Measurements from ENCODE around the gene PDILT.
"Not testable (repeated sequence)": the region's sequence is repeated elsewhere in the genome, so short reads cannot be mapped to it uniquely, and the experiment has no call there.

The PDILT gene

DNA sequence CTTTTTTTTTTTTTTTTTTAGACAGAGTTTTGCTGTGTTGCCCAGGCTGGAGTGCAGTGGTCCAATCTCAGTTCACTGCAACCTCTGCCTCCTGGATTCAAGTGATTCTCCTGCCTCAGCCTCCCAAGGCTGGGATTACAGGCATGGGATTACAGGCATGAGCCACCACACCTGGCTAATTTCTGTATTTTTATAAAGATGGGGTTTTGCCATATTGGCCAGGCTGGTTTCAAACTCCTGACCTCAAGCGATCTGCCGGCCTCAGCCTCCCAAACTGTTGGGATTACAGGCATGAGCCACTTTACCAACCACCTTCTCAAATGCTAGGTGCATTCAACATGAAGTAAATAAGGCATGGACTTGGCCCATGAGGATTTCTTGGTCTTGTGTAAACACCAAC is 83.5 kb downstream of the PDILT start:
- DNase-seq, result not testable (repeated sequence)

DNA sequence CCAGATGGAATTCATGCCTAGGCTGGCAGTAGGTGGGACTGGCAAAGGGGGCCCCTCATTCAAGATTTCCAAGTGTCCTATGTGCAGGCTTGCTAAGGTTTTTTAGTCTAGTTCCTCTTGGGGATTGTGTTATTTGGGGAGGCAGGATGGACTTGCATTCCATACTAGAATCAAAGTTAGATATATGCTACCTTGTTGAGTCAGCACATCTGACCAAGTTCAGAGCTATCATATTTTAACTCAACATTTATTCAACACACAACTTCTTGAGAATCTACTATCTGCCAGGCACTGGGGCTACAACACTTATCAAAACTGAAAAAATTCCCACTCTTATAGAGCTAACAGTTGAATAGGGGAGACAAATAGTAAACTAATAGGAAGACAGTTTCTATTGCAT is 83.9 kb downstream of the PDILT start:
- DNase-seq, result no peak

DNA sequence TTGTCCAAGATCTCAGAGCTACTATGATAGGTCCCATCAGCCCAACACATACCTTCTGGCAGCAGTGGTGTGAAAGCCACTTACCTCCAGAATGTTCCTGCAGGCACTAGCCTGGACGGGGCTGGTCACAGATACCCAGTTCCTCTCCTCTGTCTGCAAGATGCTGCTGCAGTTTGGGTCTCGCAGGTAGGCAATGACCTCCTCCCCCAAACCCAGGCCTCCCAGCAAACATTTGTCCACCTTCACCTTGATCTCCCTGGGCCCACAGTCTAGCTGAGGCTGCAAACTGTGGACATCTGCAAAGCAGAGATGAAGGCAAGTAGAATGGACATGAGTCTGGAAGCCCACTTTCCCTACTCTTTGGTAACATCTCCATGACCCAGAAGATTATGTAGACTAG is 84.4 kb downstream of the PDILT start:
- DNase-seq, result no peak

DNA sequence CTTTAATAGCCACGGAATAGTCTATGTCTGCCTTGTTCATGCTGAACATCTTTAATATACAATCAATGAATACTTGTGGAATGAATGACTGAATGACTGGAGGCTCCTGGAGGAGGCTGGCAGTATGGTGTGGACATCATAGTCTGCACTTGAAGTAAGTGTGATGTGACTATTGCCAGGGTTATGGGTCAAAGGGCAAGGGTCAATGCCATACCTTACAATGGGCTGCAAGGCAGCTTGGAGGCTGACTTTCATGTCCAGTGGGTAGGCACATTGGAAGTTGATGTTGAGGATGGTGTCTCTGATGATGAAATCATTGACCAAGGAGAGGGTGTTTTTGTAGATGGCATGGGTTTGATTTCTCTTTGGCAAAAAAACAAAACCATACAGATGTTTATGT is 85.1 kb downstream of the PDILT start:
- no peak for DNase-seq

DNA sequence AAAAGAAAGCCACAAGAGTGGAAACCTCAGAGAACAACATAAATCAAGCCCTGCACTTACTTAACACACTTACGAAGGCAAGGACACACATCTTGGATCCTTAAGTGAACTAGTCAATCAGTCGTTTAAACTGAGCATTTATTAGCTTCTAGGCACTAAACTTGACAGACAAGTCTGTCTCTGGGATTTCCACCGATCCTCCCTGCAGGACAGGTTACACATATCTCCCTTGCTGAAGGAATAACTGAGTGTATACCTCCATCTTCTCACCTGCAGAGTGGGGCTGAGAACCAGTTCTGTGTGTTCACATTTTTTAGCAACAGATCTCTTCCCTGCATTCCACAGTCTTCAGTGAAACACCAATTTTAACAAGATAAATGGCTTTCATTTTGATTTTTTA is 86.1 kb downstream of the PDILT start:
- no peak for DNase-seq

DNA sequence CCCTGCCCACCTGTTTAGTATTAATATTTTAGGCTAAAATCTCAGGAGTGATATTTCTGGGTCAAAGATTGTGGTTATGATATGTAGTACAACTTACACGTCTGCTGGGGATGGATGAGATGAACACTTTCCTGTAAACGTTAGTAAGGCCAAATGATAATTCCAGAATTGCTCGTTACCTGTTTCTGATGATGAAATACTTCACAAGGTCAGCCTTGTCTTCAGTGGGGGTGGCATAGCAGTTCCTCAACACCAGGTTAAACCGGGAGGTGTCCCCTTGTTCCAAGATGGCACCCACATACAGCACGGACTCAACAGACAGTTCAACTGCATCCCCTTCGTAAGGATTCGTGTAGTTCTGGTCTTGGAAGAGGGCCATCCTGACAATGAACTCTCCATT is 86.5 kb downstream of the PDILT start:
- DNase-seq, result no peak

DNA sequence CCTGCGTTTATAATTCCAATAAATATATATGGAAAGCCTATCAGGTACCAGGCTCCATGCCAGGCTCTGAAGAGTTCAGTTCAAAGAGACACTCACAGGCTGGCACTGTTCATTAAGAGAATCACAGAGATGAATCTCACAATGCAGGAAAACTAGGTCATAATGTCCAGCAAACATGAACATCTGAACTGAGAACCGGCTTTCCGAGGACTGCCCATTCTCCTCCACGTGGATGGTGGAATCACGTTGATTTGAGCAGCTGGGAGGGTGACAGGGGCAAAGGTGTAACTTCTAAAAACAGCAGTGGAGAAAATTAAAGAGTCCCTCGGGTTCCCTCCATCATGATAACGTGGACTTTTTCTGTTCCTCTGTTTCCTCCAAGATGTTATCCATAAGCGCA is 87.4 kb downstream of the PDILT start:
- DNase-seq, result no peak

DNA sequence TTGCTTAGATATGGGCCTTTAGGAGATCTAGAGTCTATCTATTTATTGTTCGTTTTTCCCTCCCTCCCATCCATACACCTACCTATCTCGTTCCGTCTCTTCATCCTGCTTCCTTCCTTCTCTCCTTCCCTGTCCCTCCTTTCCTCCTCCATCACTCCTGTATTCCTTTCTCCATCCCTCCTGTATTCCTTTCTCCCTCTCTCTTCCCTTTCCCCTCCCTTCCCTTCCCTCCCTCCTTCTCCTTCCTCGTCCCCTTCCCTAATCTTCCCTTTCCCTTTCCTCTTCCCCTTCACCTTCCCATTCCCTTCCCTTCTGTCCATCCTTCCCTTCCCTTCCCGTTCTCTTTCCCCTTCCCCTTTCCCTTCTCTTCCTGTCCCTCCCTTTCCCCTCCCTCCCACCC is 87.8 kb downstream of the PDILT start:
- no peak for DNase-seq

DNA sequence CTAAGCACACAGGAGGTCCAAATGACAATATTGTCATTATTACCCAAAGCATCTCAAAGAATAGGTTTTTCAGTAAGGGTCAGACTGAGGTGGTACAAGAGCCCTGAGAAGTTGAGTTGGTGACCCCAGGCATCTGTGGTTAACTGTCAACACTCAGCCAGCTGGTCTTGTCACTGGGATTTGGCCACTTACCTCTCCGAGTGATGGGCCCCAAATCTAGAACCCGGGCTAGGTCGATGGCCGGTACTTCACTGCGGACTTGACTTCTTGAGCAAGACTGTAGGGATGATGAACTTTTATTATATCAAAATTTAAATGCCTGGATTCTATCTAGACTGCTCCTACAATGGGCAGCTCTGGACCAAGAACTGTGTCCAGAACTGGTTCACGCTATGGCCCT is 88.8 kb downstream of the PDILT start:
- DNase-seq, result no peak

DNA sequence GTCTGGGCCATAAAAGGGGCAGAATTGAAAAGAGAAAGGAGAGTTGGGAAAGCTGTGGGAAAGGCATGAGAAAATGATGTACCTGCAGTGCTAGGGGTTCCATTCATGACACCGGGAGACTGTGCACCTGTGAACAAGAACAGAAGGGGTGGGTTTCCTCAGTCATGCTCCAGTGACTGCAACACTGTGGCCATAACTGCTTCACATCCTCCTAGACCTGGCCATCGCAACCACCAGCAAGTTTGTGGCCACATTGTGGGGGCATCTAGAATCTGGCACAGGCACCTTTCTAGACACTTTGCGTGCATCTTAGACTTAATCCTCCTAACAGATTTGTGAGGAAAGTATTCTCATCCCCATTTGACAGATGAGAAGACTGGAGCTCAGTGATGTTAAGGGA is 90.0 kb downstream of the PDILT start:
- DNase-seq, result no peak

DNA sequence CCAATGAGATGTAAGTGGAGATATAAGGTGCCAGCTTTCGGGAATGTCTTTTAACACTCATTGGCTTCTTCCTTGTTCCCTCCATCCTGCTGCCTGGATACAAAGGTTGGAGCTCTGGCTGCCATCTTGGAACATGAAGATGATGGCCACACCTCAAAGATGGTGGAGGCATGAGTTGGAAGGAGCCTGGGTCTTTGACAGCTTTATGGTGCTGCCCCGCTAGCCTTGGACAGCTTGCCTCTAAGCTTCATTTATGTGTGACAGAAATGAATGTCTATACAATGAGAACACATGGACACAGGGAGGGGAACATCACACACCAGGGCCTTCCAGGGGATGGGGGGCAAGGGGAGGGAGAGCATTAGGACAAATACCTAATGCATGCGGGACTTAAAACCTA is 90.8 kb downstream of the PDILT start:
- DNase-seq, result no peak

DNA sequence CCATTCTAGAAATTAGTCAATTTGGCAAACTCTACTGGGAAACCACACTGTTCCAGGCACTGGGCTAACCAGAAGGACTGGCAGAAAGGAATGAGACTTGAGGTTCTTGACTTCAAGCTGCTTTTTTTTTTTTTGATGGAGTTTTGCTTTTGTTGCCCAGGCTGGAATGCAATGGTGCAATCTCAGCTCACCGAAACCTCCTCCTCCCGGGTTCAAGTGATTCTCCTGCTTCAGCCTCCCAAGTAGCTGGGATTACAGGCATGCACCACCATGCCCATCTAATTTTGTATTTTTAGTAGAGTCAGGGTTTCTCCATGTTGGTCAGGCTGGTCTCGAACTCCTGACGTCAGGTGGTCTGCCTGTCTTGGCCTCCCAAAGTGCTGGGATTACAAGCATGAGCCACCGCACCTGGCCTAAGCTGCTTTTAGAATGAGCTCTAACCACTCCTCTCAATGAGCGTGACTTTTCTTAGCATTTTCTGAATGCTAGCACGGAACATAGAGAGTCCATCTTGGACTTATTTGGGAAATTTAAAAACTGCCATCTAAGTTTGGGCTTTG is 91.9 kb downstream of the PDILT start:
- DNase-seq, result not testable (repeated sequence)

DNA sequence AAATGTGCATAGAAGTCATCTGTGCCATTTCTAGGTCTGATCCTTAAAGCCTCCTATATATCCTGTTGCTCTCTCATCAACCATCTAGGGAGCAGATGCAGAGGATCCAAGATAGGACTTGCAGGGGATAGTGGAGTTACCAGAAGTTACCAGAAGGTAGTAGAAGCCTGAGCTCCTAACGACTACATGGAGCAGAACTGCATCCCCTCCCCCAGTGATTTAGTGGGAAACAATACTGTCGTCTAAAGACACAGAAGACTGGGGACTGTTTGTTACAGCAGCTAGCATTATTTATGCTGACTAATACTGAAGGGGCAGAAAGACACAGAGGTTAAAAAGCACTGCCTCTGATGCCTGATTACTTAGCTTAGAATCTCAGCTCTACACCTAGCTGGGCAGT is 93.0 kb downstream of the PDILT start:
- no peak for DNase-seq

DNA sequence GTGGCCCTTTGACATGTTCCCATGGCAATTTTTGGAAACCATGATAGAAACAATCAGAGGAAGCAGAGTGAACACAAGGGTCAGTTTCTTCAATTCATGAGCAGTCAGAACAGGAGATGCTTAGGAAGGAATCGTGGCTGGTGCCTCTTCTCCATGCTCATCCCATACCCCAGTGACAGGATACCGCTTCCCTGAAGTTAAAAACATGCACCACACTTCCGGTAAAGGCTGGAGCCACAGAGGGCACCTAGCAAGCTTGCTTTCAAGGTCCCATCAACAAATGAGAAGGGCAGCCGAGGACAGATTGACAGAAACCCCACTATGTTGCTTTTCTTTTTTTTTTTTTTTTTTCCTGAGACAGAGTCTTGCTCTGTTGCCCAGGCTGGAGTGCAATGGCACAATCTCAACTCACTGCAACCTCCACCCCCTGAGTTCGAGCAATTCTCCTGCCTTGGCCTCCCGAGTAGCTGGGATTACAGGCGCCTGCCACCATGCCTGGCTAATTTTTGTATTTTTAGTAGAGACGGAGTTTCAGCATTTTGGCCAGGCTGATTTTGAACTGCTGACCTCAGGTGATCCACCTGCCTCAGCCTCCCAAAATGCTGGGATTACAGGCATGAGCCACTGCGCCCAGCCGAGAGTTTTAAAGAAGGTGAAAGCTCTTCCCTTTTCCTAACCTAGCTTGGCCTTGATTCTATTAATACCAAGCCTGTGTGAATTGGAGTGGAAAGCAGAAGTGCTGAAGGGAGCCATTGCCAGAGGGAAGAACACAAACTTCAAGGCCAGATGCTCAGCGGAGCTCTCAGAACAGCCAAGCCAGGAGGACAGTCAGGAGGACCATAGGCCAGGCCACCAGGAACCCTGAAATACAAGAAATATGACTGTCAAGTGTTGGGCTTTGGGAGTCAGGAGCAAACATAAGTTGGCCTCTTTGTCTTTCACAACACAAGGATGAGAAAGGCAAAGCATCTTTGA is 93.8 kb downstream of the PDILT start:
- DNase-seq, result no peak

DNA sequence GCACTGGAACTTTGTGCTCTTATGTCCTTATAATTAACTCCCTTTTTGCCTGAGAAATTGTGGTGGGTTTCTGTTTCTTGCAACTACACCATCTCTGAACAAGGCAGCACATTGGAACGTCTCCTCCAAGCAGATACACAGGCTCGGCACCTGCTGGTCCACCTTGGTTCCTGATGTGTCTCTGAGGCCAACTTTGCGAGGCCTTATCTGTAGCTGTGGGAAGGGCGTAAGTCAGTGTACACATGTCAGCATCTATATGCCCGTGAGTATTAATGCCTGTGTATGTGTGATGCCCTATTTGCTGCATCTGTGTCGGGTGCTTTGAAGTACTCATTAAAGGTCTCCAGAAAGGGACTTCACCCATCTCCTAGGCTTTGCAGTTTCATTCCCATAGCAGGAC is 94.8 kb downstream of the PDILT start:
- DNase-seq, result no peak
